Choroid plexus epithelial cell (primary cell): ENCODE data around the gene LRRC8C.
"Not testable (repeated sequence)": the region's sequence is repeated elsewhere in the genome, so short reads cannot be mapped to it uniquely, and the experiment has no call there.

Experiments
- DNase-seq: peaks from one replicate; pipeline ENCODE4 v3.0.0-alpha.2; 2010; ENCODE audit warnings: low read depth
- H3K4me3 ChIP-seq: 2 replicates; pipeline ENCODE4 v1.5.1; 2011; ENCODE audit warnings: low read depth, mild to moderate bottlenecking, control low read depth, low read length, moderate library complexity
- TF ChIP-seq, protein P1 (sequence below): conservative IDR thresholded peaks from 2 replicates; pipeline ENCODE4 v1.5.1; 2011; ENCODE audit warnings: low read depth, mild to moderate bottlenecking, control low read depth, inconsistent platforms, low read length, moderate library complexity

The LRRC8C gene

DNA sequence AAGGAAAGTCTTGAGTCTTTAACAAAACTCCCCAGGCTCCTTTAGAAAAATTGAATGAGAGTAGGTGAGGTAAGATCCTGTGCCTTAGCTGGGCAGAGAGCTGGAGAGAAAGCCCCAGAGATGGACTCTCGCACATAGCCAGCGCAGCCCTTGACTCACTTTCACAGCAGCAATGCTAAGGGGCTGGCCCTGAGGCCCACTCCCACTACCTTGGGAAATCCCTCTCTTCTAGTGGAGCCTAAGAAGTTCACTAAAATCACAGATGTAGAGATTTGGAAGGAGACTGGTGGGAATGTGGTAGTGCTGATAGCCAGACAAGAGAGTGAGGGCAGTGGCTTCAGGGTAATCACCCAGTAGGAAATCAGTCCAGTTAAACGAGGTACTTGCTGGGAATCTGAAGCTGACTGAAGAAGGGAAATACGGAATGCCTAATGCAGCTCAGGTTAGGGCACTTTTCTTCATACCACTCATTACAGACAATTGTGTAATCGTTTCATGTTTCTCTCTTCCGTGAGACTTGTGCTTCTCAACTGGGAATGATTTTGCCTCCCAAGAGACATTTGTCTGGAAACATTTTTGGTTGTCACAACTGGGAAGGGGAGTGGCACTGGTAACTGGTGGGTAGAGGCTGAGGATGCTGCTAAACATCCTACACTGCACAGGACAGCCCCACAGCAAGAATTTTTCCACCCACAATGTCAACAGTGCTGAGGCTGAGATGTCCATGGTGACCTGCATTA, 42.4 kb upstream of the LRRC8C start:
- peak; percentile 29 for DNase-seq
- TF ChIP-seq, protein P1, sequence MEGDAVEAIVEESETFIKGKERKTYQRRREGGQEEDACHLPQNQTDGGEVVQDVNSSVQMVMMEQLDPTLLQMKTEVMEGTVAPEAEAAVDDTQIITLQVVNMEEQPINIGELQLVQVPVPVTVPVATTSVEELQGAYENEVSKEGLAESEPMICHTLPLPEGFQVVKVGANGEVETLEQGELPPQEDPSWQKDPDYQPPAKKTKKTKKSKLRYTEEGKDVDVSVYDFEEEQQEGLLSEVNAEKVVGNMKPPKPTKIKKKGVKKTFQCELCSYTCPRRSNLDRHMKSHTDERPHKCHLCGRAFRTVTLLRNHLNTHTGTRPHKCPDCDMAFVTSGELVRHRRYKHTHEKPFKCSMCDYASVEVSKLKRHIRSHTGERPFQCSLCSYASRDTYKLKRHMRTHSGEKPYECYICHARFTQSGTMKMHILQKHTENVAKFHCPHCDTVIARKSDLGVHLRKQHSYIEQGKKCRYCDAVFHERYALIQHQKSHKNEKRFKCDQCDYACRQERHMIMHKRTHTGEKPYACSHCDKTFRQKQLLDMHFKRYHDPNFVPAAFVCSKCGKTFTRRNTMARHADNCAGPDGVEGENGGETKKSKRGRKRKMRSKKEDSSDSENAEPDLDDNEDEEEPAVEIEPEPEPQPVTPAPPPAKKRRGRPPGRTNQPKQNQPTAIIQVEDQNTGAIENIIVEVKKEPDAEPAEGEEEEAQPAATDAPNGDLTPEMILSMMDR, result no peak

DNA sequence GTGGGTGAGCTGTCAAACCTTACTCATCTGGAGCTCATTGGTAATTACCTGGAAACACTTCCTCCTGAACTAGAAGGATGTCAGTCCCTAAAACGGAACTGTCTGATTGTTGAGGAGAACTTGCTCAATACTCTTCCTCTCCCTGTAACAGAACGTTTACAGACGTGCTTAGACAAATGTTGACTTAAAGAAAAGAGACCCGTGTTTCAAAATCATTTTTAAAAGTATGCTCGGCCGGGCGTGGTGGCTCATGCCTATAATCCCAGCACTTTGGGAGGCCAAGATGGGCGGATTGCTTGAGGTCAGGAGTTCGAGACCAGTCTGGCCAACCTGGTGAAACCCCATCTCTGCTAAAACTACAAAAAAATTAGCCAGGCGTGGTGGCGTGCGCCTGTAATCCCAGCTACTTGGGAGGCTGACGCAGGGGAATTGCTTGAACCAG, 40.0 kb upstream of the LRRC8C start:
- H3K4me3 ChIP-seq, DNase-seq: not testable (repeated sequence)

More for the DNA sequence above, 42.4 kb upstream of the LRRC8C start:
- no peak overlapping the region for H3K4me3 ChIP-seq

DNA sequence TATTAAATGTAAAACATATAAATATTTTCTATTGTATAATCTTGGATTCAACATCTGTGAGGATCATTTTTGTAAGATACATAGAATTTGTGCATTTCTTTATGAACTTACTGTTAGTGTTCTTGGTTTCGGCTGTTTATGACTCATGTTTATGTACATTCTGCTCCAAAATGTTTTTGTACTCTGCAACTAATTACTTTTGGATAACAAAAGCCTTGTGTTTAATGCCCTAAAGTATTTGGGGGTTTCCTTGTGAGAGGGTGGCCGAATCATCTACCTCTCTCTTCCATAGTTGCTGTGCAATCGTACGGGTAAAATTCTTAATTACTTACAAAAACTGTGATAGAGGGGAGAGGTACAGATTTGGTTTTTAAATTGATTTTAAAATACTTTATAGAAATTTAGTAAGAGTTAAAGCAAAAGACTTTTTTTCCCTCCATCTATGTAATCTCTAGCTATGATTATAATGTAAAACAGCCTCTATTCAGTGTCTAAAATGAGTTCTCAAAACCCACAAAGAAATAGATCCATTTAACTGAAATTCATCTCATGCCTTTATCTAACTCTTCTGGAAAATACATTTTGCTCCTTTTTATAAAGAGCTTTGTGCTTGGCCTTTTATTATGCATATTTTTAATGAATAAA, 38.7 kb upstream of the LRRC8C start:
- TF ChIP-seq, protein P1, result no peak
- DNase-seq, result no peak
- H3K4me3 ChIP-seq, result no peak overlapping the region

DNA sequence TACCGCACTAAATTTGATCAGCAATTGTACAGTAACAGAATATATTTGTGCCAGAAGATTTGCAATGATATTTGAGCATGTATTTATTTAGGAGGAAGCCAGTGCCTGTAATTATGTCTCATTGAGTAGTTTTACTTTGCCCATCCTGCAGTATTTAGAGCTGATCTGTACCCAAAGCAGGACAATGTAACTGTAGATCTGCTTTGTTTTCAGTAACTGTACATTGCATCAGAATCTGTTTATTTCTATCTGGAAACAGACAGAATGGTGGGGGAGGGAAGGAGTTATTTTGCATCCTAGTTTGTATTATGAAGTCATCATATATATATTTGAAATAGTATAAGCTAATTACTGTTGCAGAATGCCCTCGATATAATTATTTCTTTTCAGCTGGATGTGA, 36.2 kb upstream of the LRRC8C start:
- H3K4me3 ChIP-seq, result no peak overlapping the region
- no peak for DNase-seq
- TF ChIP-seq, protein P1, result no peak

DNA sequence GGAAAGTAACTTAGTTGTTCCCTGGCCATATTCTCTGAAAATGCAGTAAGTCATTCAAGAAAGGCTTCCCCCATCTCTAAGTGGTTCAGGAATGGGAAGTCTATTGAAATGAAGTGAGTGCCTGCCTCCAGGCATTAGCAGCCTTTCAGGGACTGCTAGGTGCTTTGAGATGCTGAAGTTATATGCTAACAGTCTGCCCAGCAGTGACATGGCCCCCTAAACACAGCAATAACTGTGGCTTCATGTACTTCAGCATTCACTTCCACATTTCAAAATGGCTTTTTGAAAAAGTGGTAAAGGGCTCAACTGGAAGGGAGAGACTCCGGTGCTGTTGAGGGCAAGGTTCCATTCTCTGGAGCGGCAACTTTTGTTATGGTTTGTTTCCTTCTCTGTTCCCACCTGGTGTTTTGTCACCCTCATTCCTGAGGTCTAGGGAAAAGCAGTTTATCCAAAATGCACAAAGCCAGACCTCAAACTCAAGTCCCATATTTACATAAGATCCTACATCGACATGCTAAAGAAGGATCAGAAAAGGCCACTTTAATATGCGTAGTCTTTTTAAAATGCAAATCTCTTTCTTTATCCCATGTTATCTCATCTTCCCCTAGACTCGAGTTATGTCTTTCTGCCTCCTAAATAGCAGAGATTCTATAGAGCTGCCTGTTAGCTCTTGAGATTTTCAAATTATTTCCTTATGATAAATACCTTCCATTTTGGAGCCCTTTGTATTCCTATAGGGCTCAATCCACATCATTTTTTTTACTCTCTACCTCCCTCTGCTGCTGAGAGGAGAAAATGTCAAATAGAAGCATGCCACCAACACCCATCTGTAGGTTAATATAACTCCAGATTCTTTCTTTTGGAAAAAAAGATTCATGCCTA, 34.2 kb upstream of the LRRC8C start:
- H3K4me3 ChIP-seq, result no peak overlapping the region
- peak; percentile 68 for DNase-seq
- TF ChIP-seq, protein P1, result peak; percentile 65

DNA sequence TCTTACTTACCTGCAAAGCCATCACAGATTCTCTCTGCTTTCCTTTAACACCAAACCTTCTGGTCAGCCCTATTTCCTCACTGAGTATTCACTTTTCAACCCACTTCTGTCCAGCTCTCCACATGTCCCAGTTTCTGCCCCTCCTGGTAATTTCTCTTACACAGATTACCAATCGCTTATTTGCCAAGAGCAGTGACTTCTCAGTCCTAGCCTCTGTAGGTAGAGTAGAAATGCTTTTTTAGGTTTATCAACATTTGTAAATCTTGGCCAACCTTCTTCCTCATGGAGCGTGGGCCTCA, 33.6 kb upstream of the LRRC8C start:
- TF ChIP-seq, protein P1, result no peak
- no peak overlapping the region for H3K4me3 ChIP-seq
- DNase-seq, result no peak
